Ureter (tissue), 1 donor: Measurements from ENCODE around the gene TMEM50B. TPM values are rescaled to one million over a fixed set of nuclear protein-coding genes. Genes with fewer than 3 reads are reported as not detected.

ENCODE experiments used
- total RNA-seq: library from RNA; stranded (reverse); gene quantifications from one replicate; pipeline ENCODE4 v1.2.4, GENCODE V29; 2023
- donor health status: DM: yes; HTN: yes; CAD: no.

TMEM50B gene
- total RNA-seq, 1 donor from 2014 or later = 84.5 TPM

Other genes with a start within 250 kb of the TMEM50B start
- gene IL10RB, start 213.6 kb downstream of the TMEM50B start, total RNA-seq = 32.9 TPM
- 48.7 TPM for gene IFNAR1, start 155.0 kb downstream of the TMEM50B start, total RNA-seq
- gene IFNGR2, start 76.6 kb downstream of the TMEM50B start, total RNA-seq = 59.0 TPM
- 1.2 TPM for gene DNAJC28, start 11.7 kb upstream of the TMEM50B start, total RNA-seq
- 103 TPM for gene GART, start 62.1 kb upstream of the TMEM50B start, total RNA-seq
- 390 TPM for gene SON, start 63.1 kb upstream of the TMEM50B start, total RNA-seq
- 6.5 TPM for gene DONSON, start 108.7 kb upstream of the TMEM50B start, total RNA-seq
- 54.0 TPM for gene CRYZL1, start 161.8 kb upstream of the TMEM50B start, total RNA-seq
- gene ITSN1, start 162.5 kb upstream of the TMEM50B start, total RNA-seq = 52.5 TPM